CD1c-positive myeloid dendritic cell (primary cell): ENCODE results near the gene CD247.

ENCODE experiments used
- DNase-seq: peaks from one replicate; pipeline ENCODE4 v3.0.0-alpha.2; 2016; ENCODE audit errors: extremely low spot score

Gene CD247

DNA sequence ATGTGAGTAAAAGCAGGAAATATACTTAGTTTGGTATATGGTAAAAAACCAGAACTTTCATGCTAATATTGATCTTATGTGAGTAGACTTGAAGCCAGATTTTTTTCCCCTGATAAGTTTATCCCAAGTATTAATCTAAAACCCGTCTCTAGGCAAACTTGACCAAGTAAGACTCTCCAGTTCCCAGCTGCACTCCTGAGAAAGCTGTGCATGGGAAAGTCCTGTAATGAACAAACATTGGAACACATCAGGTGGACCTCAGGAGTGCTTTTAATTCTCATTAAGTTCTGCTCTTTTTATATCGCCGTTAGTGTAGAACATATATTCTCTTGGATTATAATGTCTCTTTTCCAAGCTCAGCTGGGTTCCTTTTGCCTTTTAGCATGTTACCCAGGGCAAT lies 105.0 kb downstream of the CD247 start:
- DNase-seq, result no peak

- peak; percentile 4 for DNase-seq
These were observed 105.4 kb downstream of the CD247 start for GRCh38 chr1:167412920-167413319.

- DNase-seq, result no peak
These were observed 106.3 kb downstream of the CD247 start for GRCh38 chr1:167412072-167412471.

DNA sequence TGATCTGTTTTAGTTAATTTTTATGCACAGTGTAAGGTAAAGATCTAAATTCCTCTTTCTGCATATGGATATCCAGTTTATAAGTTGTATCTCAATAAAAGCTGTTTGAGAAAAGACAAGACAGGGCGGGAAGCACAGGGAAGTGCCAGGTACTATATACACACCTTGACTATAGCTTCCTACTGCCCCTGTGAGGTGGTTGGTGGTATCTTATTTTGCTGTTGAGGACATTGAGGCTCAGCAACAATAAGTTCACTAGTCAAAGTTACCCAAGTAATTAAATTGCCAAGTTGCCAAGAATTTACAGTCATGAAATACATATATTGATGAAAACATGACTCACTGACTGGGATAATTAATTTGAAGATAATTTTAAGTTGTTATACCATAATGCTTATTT lies 109.1 kb downstream of the CD247 start:
- DNase-seq, result no peak

DNA sequence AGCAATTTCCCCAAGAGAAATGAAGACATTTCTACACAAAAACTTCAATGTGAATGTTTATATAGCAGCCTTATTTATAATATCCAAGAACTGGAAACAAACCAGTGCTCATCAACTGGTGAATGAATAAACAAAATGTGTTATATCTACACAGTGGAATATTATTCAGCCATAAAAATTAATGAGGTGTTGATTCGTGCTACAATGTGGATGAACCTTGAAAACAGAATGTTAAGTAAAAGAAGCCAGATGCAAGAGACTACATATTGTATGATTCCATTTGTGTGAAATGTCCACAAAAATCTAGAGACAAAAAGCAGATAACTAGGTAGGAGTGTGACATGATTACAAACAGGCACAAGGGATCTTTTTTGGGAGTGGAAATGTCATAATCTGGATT lies 110.0 kb downstream of the CD247 start:
- DNase-seq, result no peak

DNA sequence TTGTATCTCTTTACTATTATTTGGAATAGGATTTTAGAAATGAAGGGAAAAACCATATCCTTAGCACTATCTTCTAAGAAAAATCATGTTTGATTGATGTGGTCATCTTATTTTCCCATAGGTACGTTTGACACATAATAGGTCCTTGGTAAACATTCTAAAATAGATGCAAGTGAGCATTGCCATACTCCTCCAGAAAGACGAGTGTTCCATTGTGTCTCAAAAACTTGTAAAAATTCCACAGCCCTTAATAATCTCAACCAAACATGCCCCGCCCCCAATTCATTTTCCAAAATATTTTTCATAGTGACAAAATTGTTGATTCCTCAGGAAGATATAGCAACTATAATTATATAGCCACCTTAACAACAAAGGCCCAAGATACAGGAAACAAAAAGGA lies 113.4 kb downstream of the CD247 start:
- DNase-seq, result no peak

DNA sequence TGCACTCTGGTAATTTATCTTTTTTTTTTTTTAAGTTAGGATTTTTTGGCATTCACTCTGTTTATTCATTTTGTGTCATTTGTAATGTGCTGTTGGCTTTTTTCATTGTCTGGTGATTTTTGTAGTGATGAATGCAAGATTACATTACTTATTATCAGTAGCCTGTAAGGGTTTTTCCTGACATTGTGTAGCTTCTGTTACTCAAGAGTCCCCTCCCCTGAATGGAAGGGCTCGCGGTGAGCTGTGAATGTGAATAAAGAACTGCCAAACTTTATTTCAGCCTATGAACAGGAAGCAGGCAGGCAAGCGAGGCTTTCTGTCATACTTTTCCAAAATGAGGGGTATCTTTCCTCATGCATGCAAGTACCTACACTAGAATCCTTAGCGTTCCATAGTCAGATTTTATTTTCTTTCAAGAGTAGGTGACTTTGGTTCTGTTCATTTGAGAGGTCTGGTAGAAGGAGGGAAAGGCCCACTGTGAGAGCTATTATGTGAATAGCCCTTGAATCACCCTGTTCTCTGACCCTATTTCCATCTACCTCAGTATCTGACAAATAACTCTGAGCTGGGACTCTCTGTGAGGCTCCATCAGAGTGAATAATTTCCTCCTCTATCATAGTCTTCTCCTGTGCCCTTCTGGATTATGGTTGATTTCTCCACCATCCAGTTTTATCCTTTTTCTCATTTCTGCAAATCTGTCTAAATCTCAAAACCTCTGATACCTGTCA lies 114.0 kb downstream of the CD247 start:
- no peak for DNase-seq

DNA sequence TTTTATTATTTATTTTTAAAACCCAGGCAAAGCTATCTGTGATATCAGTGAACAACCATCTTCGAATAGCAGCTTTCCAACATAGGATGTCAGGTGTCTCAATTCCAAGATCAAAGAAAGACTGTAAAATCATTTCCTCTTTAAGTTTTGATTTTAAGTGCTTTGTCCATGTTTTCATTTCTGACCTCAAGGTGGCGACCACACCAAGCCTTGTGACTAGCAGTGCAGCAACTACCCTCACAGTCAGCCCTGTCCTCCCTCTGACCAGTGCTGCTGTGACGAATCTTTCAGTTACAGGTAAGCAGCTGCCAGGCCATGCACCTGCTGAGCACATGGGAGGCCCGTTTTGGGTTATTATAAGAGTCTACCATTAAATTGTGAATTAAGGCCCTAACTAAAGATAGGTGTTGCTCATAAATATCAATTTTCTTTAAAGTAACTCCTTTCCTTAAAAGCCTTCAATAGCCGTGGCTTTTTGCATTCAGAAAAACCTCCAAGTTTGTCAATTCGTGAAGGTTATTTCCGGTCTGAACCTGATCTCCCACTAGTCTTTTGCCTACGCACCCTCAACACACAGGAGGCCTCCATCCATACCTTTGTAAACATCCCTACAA lies 117.0 kb downstream of the CD247 start:
- peak; percentile 50 for DNase-seq

DNA sequence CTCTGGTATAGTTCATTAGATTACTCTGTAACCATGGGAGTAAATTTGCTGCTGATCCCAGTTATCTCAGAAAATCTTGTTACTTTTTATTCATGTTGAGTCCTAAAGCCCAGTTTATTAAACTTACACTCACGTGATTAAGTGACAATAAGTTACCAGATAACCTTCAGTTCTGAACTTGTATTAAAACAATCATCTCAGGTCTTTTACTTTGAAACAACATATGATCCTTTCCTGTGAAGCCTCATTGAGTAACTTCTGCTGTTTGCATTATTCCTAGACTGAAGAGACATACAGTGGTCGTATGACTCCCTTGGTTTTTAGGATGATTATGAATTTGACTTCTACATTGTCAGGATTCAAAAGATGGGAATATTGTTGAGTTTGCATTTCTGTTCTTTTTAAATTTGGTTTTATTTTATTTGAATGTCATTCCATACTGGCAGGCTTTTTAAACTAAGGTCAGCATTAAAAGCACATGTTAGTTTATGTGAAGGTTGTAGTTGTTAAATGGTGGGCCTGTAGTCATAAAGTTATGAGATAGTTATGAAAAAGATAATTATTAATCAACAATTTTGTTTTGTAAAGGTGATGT lies 117.9 kb downstream of the CD247 start:
- DNase-seq, result no peak

DNA sequence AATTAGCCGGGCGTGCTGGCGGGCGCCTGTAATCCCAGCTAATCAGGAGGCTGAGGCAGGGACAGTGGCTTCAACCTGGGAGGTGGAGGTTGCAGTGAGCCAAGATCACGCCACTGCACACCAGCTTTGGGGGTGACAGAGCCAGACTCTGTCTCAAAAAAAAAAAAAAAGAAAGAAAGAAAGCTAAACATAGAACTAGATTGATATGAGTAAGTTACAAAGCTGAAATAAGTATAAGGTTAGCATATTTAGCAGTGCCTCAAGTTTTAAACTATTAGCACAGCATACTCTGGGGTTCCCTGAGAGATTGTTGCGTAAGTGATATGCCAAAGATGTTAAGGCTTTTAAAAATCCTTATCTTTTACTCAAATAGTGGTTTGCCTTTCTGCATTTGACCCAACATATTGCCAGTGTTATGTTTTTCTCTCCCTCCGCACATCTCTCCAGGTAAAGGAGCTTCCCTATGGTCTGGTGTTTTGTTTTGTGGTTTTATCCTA lies 126.1 kb downstream of the CD247 start:
- no peak for DNase-seq

GRCh38 chr1:167388976-167389375 lies 129.4 kb downstream of the CD247 start:
- no peak for DNase-seq

GRCh38 chr1:167387251-167387910 lies 130.9 kb downstream of the CD247 start:
- DNase-seq, result peak; percentile 36
